Measurements from ENCODE around the gene ITGB1BP1. TPM values are rescaled to one million over a fixed set of nuclear protein-coding genes. Genes with fewer than 3 reads are reported as not detected.

The ITGB1BP1 gene
- polyA plus RNA-seq, 1 of the 3 experiments (the other 2 are of a cell fraction), result 56.6 TPM

DNA sequence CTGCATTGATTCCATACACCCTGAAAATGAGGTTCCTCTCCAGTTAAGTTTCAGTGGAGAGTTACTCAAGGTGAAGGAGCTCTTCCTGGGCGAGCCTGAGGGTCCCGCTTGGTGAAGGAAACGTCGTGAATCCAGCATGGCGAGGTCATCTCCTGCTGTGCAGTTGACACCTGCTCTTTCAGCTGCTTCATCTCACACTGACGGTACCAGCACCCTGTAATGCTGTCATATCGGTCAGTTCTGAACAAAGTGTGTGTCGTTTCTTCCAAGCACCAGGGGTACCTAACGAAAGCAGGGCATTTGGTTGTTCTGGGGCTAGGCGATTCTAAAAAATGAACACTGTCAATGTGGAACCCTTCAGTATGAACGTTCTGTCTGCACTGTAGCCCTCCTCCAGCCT is 52.6 kb downstream of the ITGB1BP1 start:
- Histone ChIP-seq H3F3A (replicated peaks; ENCODE audit: insufficient read depth) (no peaks in the 10 kb centered on the region), H3K4me1 (ENCODE audit: control insufficient read depth in 1 of 2, insufficient read depth in 2 of 2, low read depth in 1 of 2, low read length in 1 of 2) (peaks cover 0 to 12% of the 10 kb centered on the region in 2 experiments; a peak in 2 of 4 replicates), H4K20me1 (ENCODE audit: insufficient read depth) (no peaks in the 10 kb centered on the region), H3K9ac (no peak overlapping the region), H3K4me2 (no peak overlapping the region), H3K9me2 (no peaks in the 10 kb centered on the region), H3K27ac (ENCODE audit: low read depth in 2 of 2, low read length in 1 of 2) (peak overlapping the region in 1 of 2 experiments; percentile 21; a peak in 2 of 4 replicates), H3K4me3 (ENCODE audit: low read depth in 2 of 2, low read length in 1 of 2) (no peak overlapping the region), H3K27me3 (ENCODE audit: insufficient read depth) (no peaks in the 10 kb centered on the region), H3K79me2 (ENCODE audit: insufficient read depth) (peaks cover 5% of the 10 kb centered on the region; the same call in 1 of the 2 replicates), H3K36me3 (replicated peaks in 1 of 2; ENCODE audit: control insufficient read depth in 1 of 2, insufficient read depth in 2 of 2, low read length in 1 of 2) (peaks cover 57 to 80% of the 10 kb centered on the region in 2 experiments), H2AFZ (ENCODE audit: low read depth) (no peak overlapping the region), H3K9me3 (no peaks in the 10 kb centered on the region)
- 90% methylated on average over 11 of the region's 11 CpGs for WGBS (ENCODE audit: low lambda C conversion rate)
- ChIA-PET POLR2A (no interaction called here), CTCF (interaction anchor here (0.6 to 2.7 kb wide), 33 partner anchors 9 to 257 kb away, joined by 3 to 51 read pairs (median 4); partner anchors contain the start of gene ASAP2)
- TF ChIP-seq TCF12 (IDR thresholded peaks at IDR 0.05), result no peak
- peak; percentile 10; the same call in 1 of the 2 replicates for TF ChIP-seq POLR2AphosphoS5 (IDR thresholded peaks at IDR 0.05; ENCODE audit: low read depth, low read length)
- no peak for DNase-seq

DNA sequence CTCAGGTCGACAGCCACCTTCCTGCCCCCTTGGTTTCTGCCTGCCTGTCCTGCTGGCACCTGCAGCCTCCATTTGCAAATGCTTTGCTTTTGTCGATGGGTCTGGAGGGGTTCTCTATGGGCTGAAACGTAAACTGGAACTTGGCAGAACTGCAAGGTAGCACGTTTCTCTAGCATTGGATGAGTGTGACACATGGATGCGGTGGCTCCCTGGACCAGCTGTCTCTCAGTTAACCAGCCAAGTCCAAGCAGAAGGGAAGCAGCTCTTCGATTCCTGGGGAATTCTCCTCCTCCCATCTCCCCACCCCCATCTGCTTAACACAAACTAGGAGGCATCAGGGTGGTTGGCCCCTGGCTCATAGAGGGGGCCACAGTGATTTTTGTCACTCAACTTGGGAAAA is 57.3 kb downstream of the ITGB1BP1 start:
- peaks cover 43 to 60% of the 10 kb centered on the region in 2 experiments for H3K36me3 ChIP-seq (replicated peaks in 1 of 2; ENCODE audit: control insufficient read depth in 1 of 2, insufficient read depth in 2 of 2, low read length in 1 of 2)
- ChIA-PET POLR2A (no interaction called here), CTCF (interaction anchor here (1.0 to 7.5 kb wide), 4 partner anchors 10 to 227 kb away, joined by 3 to 43 read pairs (median 4); no protein-coding TSS in a partner anchor)
- no peak overlapping the region for H3K9ac ChIP-seq
- no peaks in the 10 kb centered on the region for H4K20me1 ChIP-seq (ENCODE audit: insufficient read depth)
- no peak overlapping the region for H3K27ac ChIP-seq (ENCODE audit: low read depth in 2 of 2, low read length in 1 of 2)
- H3K79me2 ChIP-seq (ENCODE audit: insufficient read depth), result peaks cover 18% of the 10 kb centered on the region; the same call in 1 of the 2 replicates
- H3K4me1 ChIP-seq (ENCODE audit: control insufficient read depth in 1 of 2, insufficient read depth in 2 of 2, low read depth in 1 of 2, low read length in 1 of 2), result peaks cover 0 to 8% of the 10 kb centered on the region in 2 experiments; a peak in 2 of 4 replicates
- TF ChIP-seq, protein P1, sequence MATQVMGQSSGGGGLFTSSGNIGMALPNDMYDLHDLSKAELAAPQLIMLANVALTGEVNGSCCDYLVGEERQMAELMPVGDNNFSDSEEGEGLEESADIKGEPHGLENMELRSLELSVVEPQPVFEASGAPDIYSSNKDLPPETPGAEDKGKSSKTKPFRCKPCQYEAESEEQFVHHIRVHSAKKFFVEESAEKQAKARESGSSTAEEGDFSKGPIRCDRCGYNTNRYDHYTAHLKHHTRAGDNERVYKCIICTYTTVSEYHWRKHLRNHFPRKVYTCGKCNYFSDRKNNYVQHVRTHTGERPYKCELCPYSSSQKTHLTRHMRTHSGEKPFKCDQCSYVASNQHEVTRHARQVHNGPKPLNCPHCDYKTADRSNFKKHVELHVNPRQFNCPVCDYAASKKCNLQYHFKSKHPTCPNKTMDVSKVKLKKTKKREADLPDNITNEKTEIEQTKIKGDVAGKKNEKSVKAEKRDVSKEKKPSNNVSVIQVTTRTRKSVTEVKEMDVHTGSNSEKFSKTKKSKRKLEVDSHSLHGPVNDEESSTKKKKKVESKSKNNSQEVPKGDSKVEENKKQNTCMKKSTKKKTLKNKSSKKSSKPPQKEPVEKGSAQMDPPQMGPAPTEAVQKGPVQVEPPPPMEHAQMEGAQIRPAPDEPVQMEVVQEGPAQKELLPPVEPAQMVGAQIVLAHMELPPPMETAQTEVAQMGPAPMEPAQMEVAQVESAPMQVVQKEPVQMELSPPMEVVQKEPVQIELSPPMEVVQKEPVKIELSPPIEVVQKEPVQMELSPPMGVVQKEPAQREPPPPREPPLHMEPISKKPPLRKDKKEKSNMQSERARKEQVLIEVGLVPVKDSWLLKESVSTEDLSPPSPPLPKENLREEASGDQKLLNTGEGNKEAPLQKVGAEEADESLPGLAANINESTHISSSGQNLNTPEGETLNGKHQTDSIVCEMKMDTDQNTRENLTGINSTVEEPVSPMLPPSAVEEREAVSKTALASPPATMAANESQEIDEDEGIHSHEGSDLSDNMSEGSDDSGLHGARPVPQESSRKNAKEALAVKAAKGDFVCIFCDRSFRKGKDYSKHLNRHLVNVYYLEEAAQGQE (IDR thresholded peaks at IDR 0.05; ENCODE audit: low read depth, low read length), result no peak
- TF ChIP-seq CHD2 (IDR thresholded peaks at IDR 0.05; ENCODE audit: low read length, partially characterized antibody) (no peak), TCF12 (IDR thresholded peaks at IDR 0.05) (no peak), RFX5 (IDR thresholded peaks at IDR 0.05; ENCODE audit: low read length) (no peak), POLR2AphosphoS5 (IDR thresholded peaks at IDR 0.05; ENCODE audit: low read depth, low read length) (no peak)
- peaks cover under 1% of the 10 kb centered on the region for H3F3A ChIP-seq (replicated peaks; ENCODE audit: insufficient read depth)
- H3K27me3 ChIP-seq (ENCODE audit: insufficient read depth), result no peaks in the 10 kb centered on the region
- no peak for DNase-seq
- H3K9me2 ChIP-seq, result no peaks in the 10 kb centered on the region
- 97% methylated on average over 5 of the region's 6 CpGs for WGBS (ENCODE audit: low lambda C conversion rate)
- H2AFZ ChIP-seq (ENCODE audit: low read depth), result no peak overlapping the region
- no peaks in the 10 kb centered on the region for H3K9me3 ChIP-seq
- H3K4me3 ChIP-seq (ENCODE audit: low read depth in 2 of 2, low read length in 1 of 2), result no peak overlapping the region
- no peak overlapping the region for H3K4me2 ChIP-seq

DNA sequence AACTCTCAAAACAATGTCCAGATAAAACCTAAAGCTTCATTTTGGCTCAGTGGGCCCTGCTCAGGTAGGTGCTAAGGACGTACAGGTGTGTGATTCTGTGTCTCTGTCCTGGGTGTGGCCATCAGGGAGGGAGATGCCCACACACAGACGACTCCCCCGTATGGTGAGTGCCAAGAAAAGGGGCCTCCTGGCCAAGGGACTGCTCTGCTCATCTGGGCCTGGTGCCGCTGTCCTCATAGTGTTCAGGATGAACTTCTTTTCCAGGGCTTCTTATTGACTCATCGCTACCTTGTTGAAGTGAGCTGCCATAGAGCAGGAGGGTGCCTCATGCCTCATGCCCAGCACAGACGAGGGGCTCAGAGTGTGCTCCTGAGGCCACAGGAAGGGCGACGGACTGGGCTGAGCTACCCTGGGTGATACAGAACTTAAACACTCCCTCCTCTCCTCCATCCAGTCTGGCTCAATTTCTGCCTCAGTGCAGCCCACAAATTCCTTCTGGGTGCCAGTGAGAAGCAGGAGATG is 57.8 kb downstream of the ITGB1BP1 start:
- DNase-seq, result no peak
- peaks cover 5% of the 10 kb centered on the region for H3F3A ChIP-seq (replicated peaks; ENCODE audit: insufficient read depth)
- no peaks in the 10 kb centered on the region for H3K9me3 ChIP-seq
- peaks cover 0 to 3% of the 10 kb centered on the region in 2 experiments; a peak in 1 of 4 replicates for H3K4me1 ChIP-seq (ENCODE audit: control insufficient read depth in 1 of 2, insufficient read depth in 2 of 2, low read depth in 1 of 2, low read length in 1 of 2)
- POLR2A ChIA-PET, result no interaction called here
- H3K36me3 ChIP-seq (replicated peaks in 1 of 2; ENCODE audit: control insufficient read depth in 1 of 2, insufficient read depth in 2 of 2, low read length in 1 of 2), result peaks cover 43 to 59% of the 10 kb centered on the region in 2 experiments
- 98% methylated on average over 6 of the region's 8 CpGs for WGBS (ENCODE audit: low lambda C conversion rate)
- H3K79me2 ChIP-seq (ENCODE audit: insufficient read depth), result peaks cover 18% of the 10 kb centered on the region; the same call in 1 of the 2 replicates
- H3K4me3 ChIP-seq (ENCODE audit: low read depth in 2 of 2, low read length in 1 of 2), result no peak overlapping the region
- no peaks in the 10 kb centered on the region for H3K27me3 ChIP-seq (ENCODE audit: insufficient read depth)
- CTCF ChIA-PET, result interaction anchor here (1.2 to 7.5 kb wide), 3 partner anchors 160 to 226 kb away, joined by 3 to 43 read pairs (median 4); no protein-coding TSS in a partner anchor
- H2AFZ ChIP-seq (ENCODE audit: low read depth), result no peak overlapping the region
- no peaks in the 10 kb centered on the region for H4K20me1 ChIP-seq (ENCODE audit: insufficient read depth)
- no peak overlapping the region for H3K4me2 ChIP-seq
- no peak overlapping the region for H3K9ac ChIP-seq
- 0 out of 4 replicates have a peak overlapping the region, but pooled peaks of 1 of the 2 experiments have one; percentile 4 for H3K27ac ChIP-seq (ENCODE audit: low read depth in 2 of 2, low read length in 1 of 2)
- TF ChIP-seq ELF1 (IDR thresholded peaks at IDR 0.05), result no peak
- no peaks in the 10 kb centered on the region for H3K9me2 ChIP-seq

All from SK-N-SH (cell line).